CD4-positive, alpha-beta T cell (primary cell): Measurements from ENCODE around the gene C6orf58. TPM values are rescaled to one million over a fixed set of nuclear protein-coding genes. Genes with fewer than 3 reads are reported as not detected.

Experiments
- ATAC-seq: fragments of 200-7000 bp; cut with Tn5 transposase; one replicate; pipeline ENCODE4 v1.10.0; 2022; ENCODE audit warnings: mild to moderate bottlenecking; ENCODE audit not compliant: poor library complexity
- CTCF ChIA-PET: fragments of 350-600 bp; sonication (Branson Sonifier 250); formaldehyde crosslinking; loops from one replicate; lab custom pipeline; 2021; ENCODE audit warnings: antibody characterized with exemption, inconsistent platforms; lab: Charles Lee
- POLR2A ChIA-PET: fragments of 350-600 bp; sonication (Branson Sonifier 250); formaldehyde crosslinking; loops from one replicate; lab custom pipeline; 2021; ENCODE audit warnings: antibody characterized with exemption, inconsistent platforms; lab: Charles Lee
- DNase-seq, 14 experiments: peaks; one replicate each; pipeline ENCODE4 v3.0.0-alpha.2; 2013 to 2020; ENCODE audit warnings: mixed read lengths in 2 of 14
- H3K27ac ChIP-seq, 2 donors: one replicate each; pipeline versions ENCODE4 v1.5.1 to v1.7.0; 2013; ENCODE audit warnings: low read length in 2 of 2, low read depth in 1 of 2, mild to moderate bottlenecking in 1 of 2
- H3K27me3 ChIP-seq, 2 experiments: 1 replicate in 1 of 2; 2 replicates in 1 of 2; pipeline versions ENCODE4 v1.6.1 to v1.7.0; 2013; ENCODE audit warnings: low read length in 2 of 2, control low read depth in 1 of 2, mild to moderate bottlenecking in 1 of 2, moderate library complexity in 1 of 2; ENCODE audit not compliant: insufficient read depth in 2 of 2, control insufficient read depth in 1 of 2
- H3K36me3 ChIP-seq: one replicate; pipeline ENCODE4 v1.6.1; 2013; ENCODE audit warnings: low read length, control low read depth; ENCODE audit not compliant: insufficient read depth
- H3K4me1 ChIP-seq: one replicate; pipeline ENCODE4 v1.6.1; 2013; ENCODE audit warnings: low read length, control low read depth; ENCODE audit not compliant: insufficient read depth
- H3K4me3 ChIP-seq: one replicate; pipeline ENCODE4 v1.5.1; 2013; ENCODE audit warnings: mild to moderate bottlenecking, low read length, moderate library complexity
- H3K9me3 ChIP-seq, 2 experiments: 1 replicate in 1 of 2; 2 replicates in 1 of 2; pipeline versions ENCODE4 v1.6.1 to v1.7.0; 2013; ENCODE audit warnings: low read length in 2 of 2, mild to moderate bottlenecking in 2 of 2, control low read depth in 1 of 2, moderate library complexity in 1 of 2; ENCODE audit not compliant: control insufficient read depth in 1 of 2, insufficient read depth in 1 of 2
- H3K27ac Mint-ChIP-seq: one replicate; pipeline ENCODE4 v1.8.0; 2020; ENCODE audit warnings: mixed read lengths
- H3K27me3 Mint-ChIP-seq: one replicate; pipeline ENCODE4 v1.8.0; 2021; ENCODE audit warnings: mixed read lengths
- H3K36me3 Mint-ChIP-seq: one replicate; pipeline ENCODE4 v1.8.0; 2021; ENCODE audit warnings: low read depth, mixed read lengths
- H3K4me1 Mint-ChIP-seq: one replicate; pipeline ENCODE4 v1.8.0; 2021; ENCODE audit warnings: low read depth, mixed read lengths
- H3K4me3 Mint-ChIP-seq: one replicate; pipeline ENCODE4 v1.8.0; 2020; ENCODE audit warnings: mild to moderate bottlenecking, mixed read lengths
- H3K9me3 Mint-ChIP-seq: one replicate; pipeline ENCODE4 v1.8.0; 2020; ENCODE audit warnings: mixed read lengths
- CTCF ChIP-seq: fragments of 200-600 bp; IDR thresholded peaks from one replicate; pipeline ENCODE4 v1.8.0; 2022; ENCODE audit warnings: antibody characterized with exemption, mild to moderate bottlenecking
- intact Hi-C, 2 experiments: fragments of 100-400 bp; cut with DNase I in 1 of 2; cut with micrococcal nuclease in 1 of 2; formaldehyde crosslinking; loops; one replicate each; pipeline versions ENCODE4 v1.15.1 to v1.9.0; 2023 to 2025; cut with DNase I, micrococcal nuclease
- total RNA-seq, 174 experiments: library from RNA in 2 of 174; stranded (reverse) in 2 of 174; gene quantifications; one replicate each; pipeline ENCODE4 v1.2.3 and lab custom pipeline; 2021 to 2026

The C6orf58 gene
- total RNA-seq, 2 experiments from 2014 or later, result not detected

GRCh38 chr6:127585123-127585522, 8.1 kb downstream of the C6orf58 start:
- DNase-seq (no peak), ATAC-seq (no peak)
- Histone ChIP-seq H3K4me3 (no peak overlapping the region), H3K27ac (no peak overlapping the region), H3K36me3 (no peaks in the 10 kb centered on the region), H3K9me3 (no peaks in the 10 kb centered on the region), H3K4me1 (no peaks in the 10 kb centered on the region), H3K27me3 (no peaks in the 10 kb centered on the region)
- Mint-ChIP-seq H3K4me3 (no peak overlapping the region), H3K36me3 (no peaks in the 10 kb centered on the region), H3K27me3 (no peaks in the 10 kb centered on the region), H3K9me3 (no peaks in the 10 kb centered on the region), H3K4me1 (no peaks in the 10 kb centered on the region), H3K27ac (no peak overlapping the region)
- TF ChIP-seq CTCF, result no peak
- POLR2A ChIA-PET, result no interaction called here
- intact Hi-C loops, result no loop called here
- CTCF ChIA-PET, result no interaction called here

- no peaks in the 10 kb centered on the region for H3K9me3 ChIP-seq
- H3K4me3 Mint-ChIP-seq, result no peak overlapping the region
- no peak for DNase-seq
- CTCF ChIA-PET, result no interaction called here
- H3K27me3 ChIP-seq, result no peaks in the 10 kb centered on the region
- POLR2A ChIA-PET, result no interaction called here
- H3K4me1 Mint-ChIP-seq, result no peaks in the 10 kb centered on the region
- no peaks in the 10 kb centered on the region for H3K4me1 ChIP-seq
- H3K27ac ChIP-seq, result no peak overlapping the region
- H3K27me3 Mint-ChIP-seq, result peaks cover 8% of the 10 kb centered on the region
- H3K36me3 Mint-ChIP-seq, result no peaks in the 10 kb centered on the region
- TF ChIP-seq CTCF, result no peak
- H3K36me3 ChIP-seq, result no peaks in the 10 kb centered on the region
- H3K9me3 Mint-ChIP-seq, result no peaks in the 10 kb centered on the region
- ATAC-seq, result no peak
- no peak overlapping the region for H3K27ac Mint-ChIP-seq
- intact Hi-C loops, result no loop called here
- H3K4me3 ChIP-seq, result no peak overlapping the region
Observed at GRCh38 chr6:127586372-127586771, 9.4 kb downstream of the C6orf58 start.

- ChIA-PET CTCF (no interaction called here), POLR2A (no interaction called here)
- Mint-ChIP-seq H3K4me3 (no peak overlapping the region), H3K27ac (no peak overlapping the region), H3K9me3 (no peaks in the 10 kb centered on the region), H3K36me3 (no peaks in the 10 kb centered on the region), H3K4me1 (no peaks in the 10 kb centered on the region), H3K27me3 (peaks cover 8% of the 10 kb centered on the region)
- H3K4me3 ChIP-seq, result no peak overlapping the region
- no peaks in the 10 kb centered on the region for H3K36me3 ChIP-seq
- no peaks in the 10 kb centered on the region for H3K9me3 ChIP-seq
- intact Hi-C loops, result no loop called here
- ATAC-seq, result no peak
- DNase-seq, result no peak
- H3K4me1 ChIP-seq, result no peaks in the 10 kb centered on the region
- no peak for TF ChIP-seq CTCF
- peaks cover 0 to 2% of the 10 kb centered on the region in 2 experiments for H3K27me3 ChIP-seq
- no peak overlapping the region for H3K27ac ChIP-seq
Observed at GRCh38 chr6:127587875-127588274, 10.9 kb downstream of the C6orf58 start.
